Hepatocyte (in vitro differentiated cells): ENCODE results near the gene RWDD2A. TPM values are rescaled to one million over a fixed set of nuclear protein-coding genes. Genes with fewer than 3 reads are reported as not detected.

ENCODE experiments used
- DNase-seq: peaks from one replicate; pipeline ENCODE4 v3.0.0-alpha.2; 2016; ENCODE audit warnings: low spot score
- H2AFZ ChIP-seq: fragments of 200-600 bp; sonication (generic); 2 replicates; pipeline ENCODE4 v1.6.0; 2016; ENCODE audit warnings: antibody characterized with exemption, mild to moderate bottlenecking
- H3K27ac ChIP-seq: fragments of 200-600 bp; sonication (generic); 2 replicates; pipeline ENCODE4 v1.5.1; 2016; ENCODE audit warnings: mild to moderate bottlenecking
- H3K27me3 ChIP-seq: fragments of 200-600 bp; sonication (generic); 2 replicates; pipeline ENCODE4 v1.6.1; 2016
- H3K36me3 ChIP-seq: fragments of 200-600 bp; sonication (generic); replicated peaks from 2 replicates; pipeline ENCODE4 v1.5.1; 2016; ENCODE audit warnings: low read depth; ENCODE audit not compliant: insufficient read depth
- H3K4me1 ChIP-seq: fragments of 200-600 bp; sonication (generic); 2 replicates; pipeline ENCODE4 v1.5.1; 2016; ENCODE audit warnings: mild to moderate bottlenecking, moderate library complexity; ENCODE audit not compliant: insufficient read depth
- H3K4me2 ChIP-seq: fragments of 200-600 bp; sonication (generic); 2 replicates; pipeline ENCODE4 v1.6.0; 2016
- H3K4me3 ChIP-seq: fragments of 200-600 bp; sonication (generic); 2 replicates; pipeline ENCODE4 v1.5.1; 2016; ENCODE audit warnings: mild to moderate bottlenecking
- H3K79me2 ChIP-seq: fragments of 200-600 bp; sonication (generic); 2 replicates; pipeline ENCODE4 v1.6.0; 2017; ENCODE audit warnings: mild to moderate bottlenecking
- H3K9me2 ChIP-seq: fragments of 200-600 bp; sonication (generic); replicated peaks from 2 replicates; pipeline ENCODE4 v1.6.0; 2017; ENCODE audit warnings: mild to moderate bottlenecking; ENCODE audit not compliant: insufficient read depth
- H3K9me3 ChIP-seq: fragments of 200-600 bp; sonication (generic); 2 replicates; pipeline ENCODE4 v1.5.1; 2016; ENCODE audit warnings: low read depth, mild to moderate bottlenecking
- H4K20me1 ChIP-seq: fragments of 200-600 bp; sonication (generic); 2 replicates; pipeline ENCODE4 v1.6.0; 2016; ENCODE audit warnings: mild to moderate bottlenecking; ENCODE audit not compliant: insufficient read depth, poor library complexity, severe bottlenecking
- EZH2 ChIP-seq: fragments of 200-600 bp; sonication (generic); IDR thresholded peaks from 2 replicates; pipeline ENCODE4 v1.6.1; 2016; ENCODE audit warnings: antibody characterized with exemption, mild to moderate bottlenecking, borderline replicate concordance
- EZH2phosphoT487 ChIP-seq: fragments of 200-600 bp; sonication (generic); IDR thresholded peaks from one replicate; pipeline ENCODE4 v1.6.1; 2018; ENCODE audit warnings: antibody characterized with exemption, mild to moderate bottlenecking, low read depth, moderate library complexity; ENCODE audit not compliant: unreplicated experiment, severe bottlenecking
- WGBS: methylation state at CpG from one replicate; pipeline ENCODE4 v1.1.6; 2016; ENCODE audit warnings: low lambda C conversion rate; ENCODE audit errors: missing lambda C conversion rate; 5-methylcytosine and 5-hydroxymethylcytosine counted together
- polyA plus RNA-seq: library from polyadenylated mRNA; unstranded; fragments of >200 nt; fragmentation: Nextera tagmentation; extraction: Ambion mirVana; gene quantifications from 2 replicates; pipeline ENCODE4 v1.2.1, GENCODE V29; 2016
- total RNA-seq: library from RNA; depleted of rRNA; stranded (reverse); fragments of >200 nt; gene quantifications from 2 replicates; pipeline ENCODE4 v1.2.3, GENCODE V29; 2014
- TF ChIP-seq, protein P1 (sequence below): fragments of 200-600 bp; sonication (generic); IDR thresholded peaks from 2 replicates; pipeline ENCODE4 v1.5.1; 2016; ENCODE audit warnings: antibody characterized with exemption, mild to moderate bottlenecking; ENCODE audit not compliant: poor library complexity

RWDD2A gene
- total and polyA plus RNA-seq, 2 experiments from 2014 or later, result 5.4 to 6.2 TPM

- Histone ChIP-seq H3K9me3 (no peaks in the 10 kb centered on the region), H3K27me3 (no peaks in the 10 kb centered on the region), H3K4me1 (no peaks in the 10 kb centered on the region), H3K9me2 (no peaks in the 10 kb centered on the region), H3K4me2 (no peak overlapping the region), H2AFZ (no peak overlapping the region), H4K20me1 (no peaks in the 10 kb centered on the region), H3K4me3 (no peak overlapping the region), H3K79me2 (no peaks in the 10 kb centered on the region), H3K36me3 (no peaks in the 10 kb centered on the region), H3K27ac (no peak overlapping the region)
- TF ChIP-seq EZH2 (no peak), EZH2phosphoT487 (no peak)
- TF ChIP-seq, protein P1, sequence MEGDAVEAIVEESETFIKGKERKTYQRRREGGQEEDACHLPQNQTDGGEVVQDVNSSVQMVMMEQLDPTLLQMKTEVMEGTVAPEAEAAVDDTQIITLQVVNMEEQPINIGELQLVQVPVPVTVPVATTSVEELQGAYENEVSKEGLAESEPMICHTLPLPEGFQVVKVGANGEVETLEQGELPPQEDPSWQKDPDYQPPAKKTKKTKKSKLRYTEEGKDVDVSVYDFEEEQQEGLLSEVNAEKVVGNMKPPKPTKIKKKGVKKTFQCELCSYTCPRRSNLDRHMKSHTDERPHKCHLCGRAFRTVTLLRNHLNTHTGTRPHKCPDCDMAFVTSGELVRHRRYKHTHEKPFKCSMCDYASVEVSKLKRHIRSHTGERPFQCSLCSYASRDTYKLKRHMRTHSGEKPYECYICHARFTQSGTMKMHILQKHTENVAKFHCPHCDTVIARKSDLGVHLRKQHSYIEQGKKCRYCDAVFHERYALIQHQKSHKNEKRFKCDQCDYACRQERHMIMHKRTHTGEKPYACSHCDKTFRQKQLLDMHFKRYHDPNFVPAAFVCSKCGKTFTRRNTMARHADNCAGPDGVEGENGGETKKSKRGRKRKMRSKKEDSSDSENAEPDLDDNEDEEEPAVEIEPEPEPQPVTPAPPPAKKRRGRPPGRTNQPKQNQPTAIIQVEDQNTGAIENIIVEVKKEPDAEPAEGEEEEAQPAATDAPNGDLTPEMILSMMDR, result no peak
- DNase-seq, result no peak
Measured at GRCh38 chr6:83220121-83220520, 27.0 kb downstream of the RWDD2A start.

DNA sequence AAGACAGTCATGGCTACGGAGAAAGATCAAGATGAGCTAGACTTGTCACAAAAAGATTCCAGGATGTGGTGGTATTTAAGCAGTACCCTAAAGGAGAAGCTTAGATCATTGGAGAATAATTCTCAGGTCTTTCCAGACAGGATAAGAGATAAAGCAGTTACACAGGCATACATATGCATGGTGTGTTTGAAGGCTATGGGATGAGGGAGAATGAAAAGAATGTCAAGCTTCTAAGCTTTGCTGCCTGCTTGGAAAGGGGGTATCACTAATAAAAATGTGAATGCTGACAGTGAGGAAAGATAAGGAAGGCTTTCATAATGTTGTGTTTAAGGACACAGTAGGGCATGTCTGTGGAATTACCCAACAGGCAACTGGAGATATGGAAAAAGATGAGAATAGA, 28.1 kb downstream of the RWDD2A start:
- no peak overlapping the region for H3K4me2 ChIP-seq
- H3K9me2 ChIP-seq, result no peaks in the 10 kb centered on the region
- TF ChIP-seq EZH2, result no peak
- H3K27me3 ChIP-seq, result no peaks in the 10 kb centered on the region
- no peaks in the 10 kb centered on the region for H4K20me1 ChIP-seq
- no peak overlapping the region for H2AFZ ChIP-seq
- no peak for DNase-seq
- WGBS, result 74% methylated on average over 1 of the region's 1 CpG
- H3K9me3 ChIP-seq, result no peaks in the 10 kb centered on the region
- no peak overlapping the region for H3K27ac ChIP-seq
- H3K4me1 ChIP-seq, result no peaks in the 10 kb centered on the region
- no peaks in the 10 kb centered on the region for H3K79me2 ChIP-seq
- H3K4me3 ChIP-seq, result no peak overlapping the region
- H3K36me3 ChIP-seq, result no peaks in the 10 kb centered on the region

- Histone ChIP-seq H4K20me1 (no peaks in the 10 kb centered on the region), H3K9me3 (no peaks in the 10 kb centered on the region), H3K4me2 (no peak overlapping the region), H3K36me3 (no peaks in the 10 kb centered on the region), H3K4me1 (no peaks in the 10 kb centered on the region), H3K9me2 (no peaks in the 10 kb centered on the region), H3K27ac (no peak overlapping the region), H3K4me3 (no peak overlapping the region), H3K27me3 (no peaks in the 10 kb centered on the region), H2AFZ (no peak overlapping the region), H3K79me2 (no peaks in the 10 kb centered on the region)
- TF ChIP-seq, protein P1, result peak; percentile 65
- no peak for TF ChIP-seq EZH2
- peak; percentile 72 for DNase-seq
- WGBS, result 53% methylated on average over 3 of the region's 3 CpGs
Measured at GRCh38 chr6:83221889-83222479, 28.8 kb downstream of the RWDD2A start.

DNA sequence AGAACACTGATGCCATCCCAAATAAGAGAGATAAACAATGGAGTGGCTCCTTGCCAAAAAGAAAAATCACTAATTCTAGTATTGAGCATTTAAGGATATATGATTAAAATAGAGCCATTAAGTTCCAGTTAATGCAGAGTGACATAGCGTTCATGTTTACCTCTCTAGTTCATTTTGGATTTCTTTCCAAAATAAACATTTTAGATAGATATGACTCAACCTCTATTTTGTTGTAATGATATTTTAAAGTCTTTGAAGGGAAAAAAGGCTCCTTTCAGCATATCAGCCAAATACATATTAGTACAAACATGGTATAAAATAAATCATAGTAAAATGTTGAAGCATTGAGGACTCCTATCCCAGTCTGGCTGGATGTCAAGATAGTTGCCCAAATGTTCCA, 33.4 kb downstream of the RWDD2A start:
- no peaks in the 10 kb centered on the region for H4K20me1 ChIP-seq
- H3K27ac ChIP-seq, result no peak overlapping the region
- no peak overlapping the region for H2AFZ ChIP-seq
- DNase-seq, result no peak
- H3K27me3 ChIP-seq, result no peaks in the 10 kb centered on the region
- TF ChIP-seq, protein P1, result no peak
- no peak for TF ChIP-seq EZH2
- TF ChIP-seq EZH2phosphoT487, result no peak
- H3K9me3 ChIP-seq, result no peaks in the 10 kb centered on the region
- H3K79me2 ChIP-seq, result no peaks in the 10 kb centered on the region
- no peaks in the 10 kb centered on the region for H3K36me3 ChIP-seq
- no peak overlapping the region for H3K4me2 ChIP-seq
- no peaks in the 10 kb centered on the region for H3K9me2 ChIP-seq
- H3K4me3 ChIP-seq, result no peak overlapping the region
- no peaks in the 10 kb centered on the region for H3K4me1 ChIP-seq
- 78% methylated on average over 1 of the region's 1 CpG for WGBS
